WTC11 (cell line): ENCODE measurements around the gene RAI1.

ENCODE experiments used
- CREB1 ChIP-seq: sonication (generic); formaldehyde crosslinking; IDR thresholded peaks from 2 replicates; pipeline ENCODE4 v1.8.0; 2023; ENCODE audit warnings: mild to moderate bottlenecking, missing genetic modification reagents
- ESRRA ChIP-seq: sonication (generic); formaldehyde crosslinking; IDR thresholded peaks from 2 replicates; pipeline ENCODE4 v1.8.1; 2022; ENCODE audit warnings: mild to moderate bottlenecking, missing genetic modification reagents, borderline replicate concordance
- NFE2L1 ChIP-seq: sonication (generic); formaldehyde crosslinking; IDR thresholded peaks from 2 replicates; pipeline ENCODE4 v1.8.1; 2023; ENCODE audit warnings: missing genetic modification reagents
- ZNF138 ChIP-seq: sonication (generic); formaldehyde crosslinking; conservative IDR thresholded peaks from 2 replicates; pipeline ENCODE4 v1.8.1; 2022; ENCODE audit warnings: mild to moderate bottlenecking, moderate library complexity, missing genetic modification reagents
- TF ChIP-seq, protein P1 (sequence below): fragments of 250-450 bp; sonication (Bioruptor Pico); IDR thresholded peaks from 2 replicates; pipeline ENCODE4 v2.1.2; 2022; ENCODE audit warnings: mild to moderate bottlenecking, moderate library complexity
- TF ChIP-seq, protein P2 (sequence below): fragments of 200-600 bp; IDR thresholded peaks from 2 replicates; pipeline ENCODE4 v1.8.0; 2022; ENCODE audit warnings: antibody characterized with exemption

DNA sequence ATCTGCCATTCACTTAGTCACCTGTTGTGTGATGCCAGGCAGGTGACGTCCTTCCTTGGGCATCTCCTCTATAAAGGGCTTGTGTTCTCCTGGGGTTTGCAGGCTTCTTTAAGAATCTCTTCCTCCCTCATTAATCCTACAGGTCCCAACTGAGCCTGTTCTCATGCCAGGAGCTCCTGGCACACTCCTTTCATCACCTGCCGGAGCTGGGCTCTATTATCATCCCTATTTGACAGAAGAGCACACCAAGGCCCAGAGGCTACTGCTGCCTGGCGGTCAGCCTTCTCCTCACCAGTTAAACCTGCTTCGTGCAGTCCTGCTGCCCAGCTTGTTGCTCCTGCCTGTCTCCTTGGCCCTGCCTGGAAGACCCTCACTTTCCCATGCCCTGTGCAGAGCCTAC is 51.2 kb downstream of the RAI1 start:
- TF ChIP-seq, protein P1, sequence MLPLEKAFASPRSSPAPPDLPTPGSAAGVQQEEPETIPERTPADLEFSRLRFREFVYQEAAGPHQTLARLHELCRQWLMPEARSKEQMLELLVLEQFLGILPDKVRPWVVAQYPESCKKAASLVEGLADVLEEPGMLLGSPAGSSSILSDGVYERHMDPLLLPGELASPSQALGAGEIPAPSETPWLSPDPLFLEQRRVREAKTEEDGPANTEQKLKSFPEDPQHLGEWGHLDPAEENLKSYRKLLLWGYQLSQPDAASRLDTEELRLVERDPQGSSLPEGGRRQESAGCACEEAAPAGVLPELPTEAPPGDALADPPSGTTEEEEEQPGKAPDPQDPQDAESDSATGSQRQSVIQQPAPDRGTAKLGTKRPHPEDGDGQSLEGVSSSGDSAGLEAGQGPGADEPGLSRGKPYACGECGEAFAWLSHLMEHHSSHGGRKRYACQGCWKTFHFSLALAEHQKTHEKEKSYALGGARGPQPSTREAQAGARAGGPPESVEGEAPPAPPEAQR (CRISPR knock-in tag), result no peak
- TF ChIP-seq, protein P2, sequence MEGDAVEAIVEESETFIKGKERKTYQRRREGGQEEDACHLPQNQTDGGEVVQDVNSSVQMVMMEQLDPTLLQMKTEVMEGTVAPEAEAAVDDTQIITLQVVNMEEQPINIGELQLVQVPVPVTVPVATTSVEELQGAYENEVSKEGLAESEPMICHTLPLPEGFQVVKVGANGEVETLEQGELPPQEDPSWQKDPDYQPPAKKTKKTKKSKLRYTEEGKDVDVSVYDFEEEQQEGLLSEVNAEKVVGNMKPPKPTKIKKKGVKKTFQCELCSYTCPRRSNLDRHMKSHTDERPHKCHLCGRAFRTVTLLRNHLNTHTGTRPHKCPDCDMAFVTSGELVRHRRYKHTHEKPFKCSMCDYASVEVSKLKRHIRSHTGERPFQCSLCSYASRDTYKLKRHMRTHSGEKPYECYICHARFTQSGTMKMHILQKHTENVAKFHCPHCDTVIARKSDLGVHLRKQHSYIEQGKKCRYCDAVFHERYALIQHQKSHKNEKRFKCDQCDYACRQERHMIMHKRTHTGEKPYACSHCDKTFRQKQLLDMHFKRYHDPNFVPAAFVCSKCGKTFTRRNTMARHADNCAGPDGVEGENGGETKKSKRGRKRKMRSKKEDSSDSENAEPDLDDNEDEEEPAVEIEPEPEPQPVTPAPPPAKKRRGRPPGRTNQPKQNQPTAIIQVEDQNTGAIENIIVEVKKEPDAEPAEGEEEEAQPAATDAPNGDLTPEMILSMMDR, result no peak
- TF ChIP-seq ZNF138, result no peak
- no peak for TF ChIP-seq ESRRA
- no peak for TF ChIP-seq NFE2L1 (CRISPR knock-in tag)
- TF ChIP-seq CREB1 (CRISPR knock-in tag), result no peak
